Astrocyte (in vitro differentiated cells and primary cell): Measurements from ENCODE around the gene UBR4. TPM values are rescaled to one million over a fixed set of nuclear protein-coding genes. Genes with fewer than 3 reads are reported as not detected.

ENCODE experiments used
- DNase-seq: peaks from one replicate; pipeline ENCODE4 v3.0.0-alpha.2; 2010; ENCODE audit warnings: low read depth
- FAIRE-seq: peaks from 2 replicates; lab custom pipeline; 2011; peaks lifted over from hg19 to GRCh38; lab: Jason Lieb, UNC
- H2AFZ ChIP-seq: 2 replicates; pipeline ENCODE4 v1.6.0; 2012; ENCODE audit warnings: low read depth, low read length, inconsistent platforms
- H3K27ac ChIP-seq: 2 replicates; pipeline ENCODE4 v1.5.1; 2011; ENCODE audit warnings: low read depth, low read length, inconsistent platforms
- H3K27me3 ChIP-seq: 2 replicates; pipeline ENCODE4 v1.6.0; 2011; ENCODE audit warnings: low read length, inconsistent platforms; ENCODE audit not compliant: insufficient read depth
- H3K36me3 ChIP-seq: 2 replicates; pipeline ENCODE4 v1.5.1; 2011; ENCODE audit warnings: low read length, inconsistent platforms; ENCODE audit not compliant: insufficient read depth
- H3K4me1 ChIP-seq: 2 replicates; pipeline ENCODE4 v1.5.1; 2011; ENCODE audit warnings: low read length, inconsistent platforms; ENCODE audit not compliant: insufficient read depth
- H3K4me2 ChIP-seq: 2 replicates; pipeline ENCODE4 v1.6.0; 2012; ENCODE audit warnings: low read length, inconsistent platforms
- H3K4me3 ChIP-seq: 2 replicates; pipeline ENCODE4 v1.5.1; 2011; ENCODE audit warnings: low read depth, mild to moderate bottlenecking, low read length, inconsistent platforms; ENCODE audit not compliant: insufficient read depth
- H3K79me2 ChIP-seq: 2 replicates; pipeline ENCODE4 v1.6.0; 2012; ENCODE audit warnings: mild to moderate bottlenecking, low read length, inconsistent platforms; ENCODE audit not compliant: insufficient read depth
- H3K9ac ChIP-seq: 2 replicates; pipeline ENCODE4 v1.6.0; 2012; ENCODE audit warnings: mild to moderate bottlenecking, low read length, inconsistent platforms
- H3K9me3 ChIP-seq: 2 replicates; pipeline ENCODE4 v1.5.1; 2012; ENCODE audit warnings: low read depth, mild to moderate bottlenecking, low read length, inconsistent platforms; ENCODE audit not compliant: insufficient read depth
- H4K20me1 ChIP-seq: 2 replicates; pipeline ENCODE4 v1.6.0; 2012; ENCODE audit warnings: low read length, inconsistent platforms; ENCODE audit not compliant: insufficient read depth
- H3K27ac Mint-ChIP-seq: one replicate; pipeline ENCODE4 v1.8.0; 2021; ENCODE audit warnings: mild to moderate bottlenecking, mixed read lengths; ENCODE audit not compliant: unreplicated experiment
- H3K27me3 Mint-ChIP-seq: one replicate; pipeline ENCODE4 v1.8.0; 2021; ENCODE audit warnings: low read depth, mixed read lengths; ENCODE audit not compliant: unreplicated experiment
- H3K36me3 Mint-ChIP-seq: one replicate; pipeline ENCODE4 v1.8.0; 2021; ENCODE audit warnings: low read depth, mixed read lengths; ENCODE audit not compliant: unreplicated experiment
- H3K4me1 Mint-ChIP-seq: one replicate; pipeline ENCODE4 v1.8.0; 2021; ENCODE audit warnings: low read depth, mixed read lengths; ENCODE audit not compliant: unreplicated experiment
- H3K4me3 Mint-ChIP-seq: one replicate; pipeline ENCODE4 v1.8.0; 2021; ENCODE audit warnings: mild to moderate bottlenecking, moderate library complexity, mixed read lengths; ENCODE audit not compliant: unreplicated experiment
- H3K9me3 Mint-ChIP-seq: one replicate; pipeline ENCODE4 v1.8.0; 2021; ENCODE audit warnings: mild to moderate bottlenecking, mixed read lengths; ENCODE audit not compliant: unreplicated experiment
- CTCF ChIP-seq: IDR thresholded peaks from 2 replicates; pipeline ENCODE4 v1.5.1; 2011; ENCODE audit warnings: low read depth, mild to moderate bottlenecking, inconsistent platforms, low read length, moderate library complexity; ENCODE audit not compliant: insufficient read depth
- EZH2 ChIP-seq: IDR thresholded peaks from 2 replicates; pipeline ENCODE4 v1.6.1; 2012; ENCODE audit warnings: mild to moderate bottlenecking, low read length, inconsistent platforms; ENCODE audit not compliant: insufficient read depth
- total RNA-seq: library from RNA; stranded (reverse); gene quantifications from 2 replicates; pipeline ENCODE4 v1.2.1, GENCODE V29; 2021

The UBR4 gene
- total RNA-seq, 1 donor from 2014 or later = 153 TPM

DNA sequence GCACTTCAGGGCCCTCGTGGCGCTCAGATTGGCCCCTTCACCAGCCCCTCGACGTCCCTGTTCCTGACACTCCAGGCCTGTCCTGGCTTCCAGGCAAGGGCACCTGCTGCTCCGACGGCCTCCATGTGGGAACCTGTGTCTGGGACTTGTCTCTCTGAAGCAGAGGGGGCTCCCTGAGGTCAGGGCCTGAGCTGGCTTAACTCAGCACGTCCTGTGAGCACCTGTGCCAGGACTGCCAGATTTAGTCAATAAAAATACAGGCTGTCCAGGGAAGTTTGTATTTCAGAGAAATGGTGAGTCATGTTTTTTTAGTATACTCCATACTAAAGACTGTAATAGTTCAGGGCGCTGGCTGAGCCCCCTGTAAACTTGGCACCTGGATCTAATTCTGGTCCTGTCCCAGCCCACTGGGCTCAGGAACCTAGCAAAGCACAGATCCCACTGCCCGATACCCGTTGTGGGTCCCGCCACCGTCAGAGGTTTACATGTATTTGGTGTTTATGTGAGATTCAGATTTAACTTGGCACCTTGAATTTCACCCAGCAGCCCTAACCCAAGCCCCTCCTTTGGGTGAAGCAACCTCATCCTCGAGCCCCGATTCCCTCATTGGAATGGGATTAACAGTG, 143.7 kb downstream of the UBR4 start:
- Mint-ChIP-seq H3K27ac (no peak overlapping the region), H3K9me3 (peaks cover 5% of the 10 kb centered on the region), H3K4me1 (peaks cover 5% of the 10 kb centered on the region), H3K36me3 (peaks cover 3% of the 10 kb centered on the region), H3K4me3 (no peak overlapping the region), H3K27me3 (peaks cover 5% of the 10 kb centered on the region)
- Histone ChIP-seq H4K20me1 (no peaks in the 10 kb centered on the region), H3K27me3 (no peaks in the 10 kb centered on the region), H3K9me3 (no peaks in the 10 kb centered on the region), H3K4me3 (no peak overlapping the region), H3K27ac (no peak overlapping the region), H3K4me1 (peaks cover 21% of the 10 kb centered on the region), H3K9ac (peak overlapping the region; percentile 15), H3K36me3 (no peaks in the 10 kb centered on the region), H2AFZ (no peak overlapping the region), H3K4me2 (peak overlapping the region; percentile 25), H3K79me2 (no peaks in the 10 kb centered on the region)
- DNase-seq (no peak), FAIRE-seq (no peak)
- TF ChIP-seq EZH2 (no peak), CTCF (no peak)

DNA sequence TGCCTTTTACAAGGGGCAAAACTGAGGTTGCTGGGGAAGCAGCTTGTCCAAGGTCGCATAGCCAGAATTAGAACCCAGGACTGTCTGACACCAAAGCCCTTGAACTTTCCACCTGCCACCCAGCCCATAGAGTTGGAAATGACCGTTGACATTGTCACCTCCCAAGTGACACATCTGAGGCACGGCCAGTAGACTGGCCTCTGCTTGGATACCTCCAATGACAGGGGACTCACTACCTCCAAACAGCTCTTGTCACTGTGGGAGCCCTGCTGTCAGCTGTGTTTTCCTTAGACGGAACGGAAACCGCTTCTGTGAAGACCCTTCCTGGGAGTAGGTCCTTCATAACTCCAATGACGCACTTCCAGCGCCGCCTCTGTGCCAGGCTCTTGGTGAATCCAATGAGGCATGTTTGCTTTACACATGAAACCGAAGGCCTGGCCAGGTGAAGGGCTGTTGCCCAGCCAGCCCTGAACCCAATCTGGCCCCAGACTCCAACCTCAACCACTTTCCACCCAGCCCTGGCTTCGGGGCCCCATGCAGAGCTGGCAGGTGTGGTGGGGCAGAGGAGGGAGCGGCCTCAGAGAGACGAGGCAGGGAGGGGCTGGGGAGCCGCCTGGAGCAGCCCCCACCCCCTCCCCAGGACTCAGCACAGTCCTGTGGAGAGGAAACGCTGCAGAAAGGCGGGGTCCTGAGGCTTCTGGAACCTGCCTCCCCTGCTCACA, 144.4 kb downstream of the UBR4 start:
- H3K36me3 ChIP-seq = no peaks in the 10 kb centered on the region
- H3K9me3 Mint-ChIP-seq = peaks cover 7% of the 10 kb centered on the region
- no peak overlapping the region for H3K9ac ChIP-seq
- no peak overlapping the region for H3K27ac ChIP-seq
- H3K4me2 ChIP-seq = no peak overlapping the region
- no peak overlapping the region for H2AFZ ChIP-seq
- no peaks in the 10 kb centered on the region for H3K9me3 ChIP-seq
- peaks cover 3% of the 10 kb centered on the region for H3K36me3 Mint-ChIP-seq
- H4K20me1 ChIP-seq = no peaks in the 10 kb centered on the region
- no peaks in the 10 kb centered on the region for H3K27me3 ChIP-seq
- no peak overlapping the region for H3K4me3 ChIP-seq
- no peaks in the 10 kb centered on the region for H3K79me2 ChIP-seq
- TF ChIP-seq CTCF (no peak), EZH2 (no peak)
- peaks cover 21% of the 10 kb centered on the region for H3K4me1 ChIP-seq
- H3K4me3 Mint-ChIP-seq = no peak overlapping the region
- H3K27ac Mint-ChIP-seq = no peak overlapping the region
- H3K4me1 Mint-ChIP-seq = peaks cover 5% of the 10 kb centered on the region
- peaks cover 5% of the 10 kb centered on the region for H3K27me3 Mint-ChIP-seq
- FAIRE-seq (no peak), DNase-seq (no peak)
